Stimulated activated CD8-positive, alpha-beta memory T cell treated with anti-CD3 and anti-CD28 coated beads, Interleukin-15, amount 100 ng/mL, for 1 hour (primary cell): Measurements from ENCODE around the gene TECR.
"Not testable (repeated sequence)": the region's sequence is repeated elsewhere in the genome, so short reads cannot be mapped to it uniquely, and the experiment has no call there.

Experiments used
- DNase-seq: peaks from one replicate; pipeline ENCODE4 v3.0.0-alpha.2; 2020; ENCODE audit warnings: low read depth

Gene TECR

DNA sequence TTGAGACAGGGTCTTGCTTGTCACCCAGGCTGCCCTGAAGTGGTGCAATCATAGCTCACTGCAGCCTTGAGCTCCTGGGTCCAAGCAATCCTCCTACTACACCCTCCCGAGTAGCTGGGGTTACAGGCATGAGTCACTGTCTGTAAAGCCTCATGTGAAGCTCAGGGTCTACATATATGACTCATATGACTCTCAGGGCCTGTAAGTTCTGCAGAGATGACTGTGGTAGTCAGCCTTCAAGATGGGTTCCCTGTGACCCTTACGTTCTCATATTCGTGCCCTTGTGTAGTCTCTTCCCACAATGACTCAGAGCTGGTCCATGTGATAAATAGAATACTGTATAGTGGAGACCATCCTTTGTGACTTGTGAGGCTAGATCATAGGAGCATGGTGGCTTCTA, 55.8 kb downstream of the TECR start:
- DNase-seq: not testable (repeated sequence)

- DNase-seq: not testable (repeated sequence)
Observed at GRCh38 chr19:14589433-14589832, 60.0 kb downstream of the TECR start.

DNA sequence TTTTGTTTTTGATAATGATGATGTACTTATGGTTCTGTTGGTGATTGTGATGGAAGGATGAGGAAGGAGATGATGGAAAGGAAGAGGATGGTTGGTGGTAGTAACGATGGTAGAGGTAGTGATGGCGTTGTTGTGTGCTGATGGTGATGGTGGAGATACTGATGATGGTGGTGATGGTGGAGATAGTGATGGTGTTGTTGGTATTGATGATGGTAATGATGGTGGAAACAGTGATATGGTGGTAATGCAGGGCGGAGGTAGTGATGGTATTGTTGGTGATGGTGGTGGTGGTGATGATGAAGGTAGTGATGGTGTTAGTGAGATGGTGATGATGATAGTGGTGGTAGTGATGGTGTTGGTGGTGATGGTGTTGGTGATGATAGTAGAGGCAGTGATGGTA, 66.2 kb downstream of the TECR start:
- no peak for DNase-seq

DNA sequence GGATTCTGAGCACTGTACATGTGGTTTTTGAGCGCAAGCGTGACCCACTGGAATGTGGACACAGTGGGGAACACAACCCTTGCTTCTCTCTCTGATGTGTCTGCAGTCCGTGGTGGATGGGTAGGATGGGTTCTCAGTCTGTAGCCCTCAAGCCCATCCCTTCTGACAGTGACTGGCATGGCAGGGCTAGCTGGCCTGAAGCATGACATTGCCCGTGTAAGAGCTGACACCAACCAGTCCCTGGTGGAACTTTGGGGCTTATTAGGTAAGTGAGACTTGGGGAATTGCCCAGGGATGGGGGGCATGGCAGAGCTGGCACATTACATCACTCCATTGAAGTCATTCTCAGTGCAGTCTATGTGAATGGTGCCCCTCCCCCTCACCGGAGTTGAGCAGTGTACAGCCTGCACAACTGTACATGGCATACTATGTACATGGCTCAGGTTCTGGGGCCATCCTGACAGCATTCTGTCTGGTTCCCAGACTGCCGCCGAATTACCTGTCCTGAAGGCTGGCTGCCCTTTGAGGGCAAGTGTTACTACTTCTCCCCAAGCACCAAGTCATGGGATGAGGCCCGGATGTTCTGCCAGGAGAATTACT, 70.3 kb downstream of the TECR start:
- no peak for DNase-seq

GRCh38 chr19:14603990-14604387, 74.6 kb downstream of the TECR start:
- no peak for DNase-seq

- no peak for DNase-seq
Observed at GRCh38 chr19:14606627-14607026, 77.2 kb downstream of the TECR start.

DNA sequence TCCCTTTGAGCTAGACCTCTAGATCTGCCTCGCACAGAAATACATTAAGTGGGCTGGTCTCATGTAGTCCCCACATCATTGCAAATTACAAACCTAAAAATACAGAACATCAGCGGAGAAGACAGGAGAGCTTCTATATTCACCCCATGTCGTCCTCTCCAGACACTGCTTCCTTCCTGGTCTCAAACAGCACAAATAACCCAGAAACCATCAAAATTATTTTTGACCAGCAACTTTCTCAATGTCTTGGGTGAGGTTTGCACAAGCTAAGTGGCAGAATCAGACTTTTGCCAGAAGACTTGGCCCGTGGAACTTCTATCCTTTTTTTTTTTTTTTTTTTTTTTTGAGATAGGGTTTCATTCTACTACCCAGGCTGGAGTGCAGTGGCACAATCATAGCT, 81.7 kb downstream of the TECR start:
- no peak for DNase-seq

DNA sequence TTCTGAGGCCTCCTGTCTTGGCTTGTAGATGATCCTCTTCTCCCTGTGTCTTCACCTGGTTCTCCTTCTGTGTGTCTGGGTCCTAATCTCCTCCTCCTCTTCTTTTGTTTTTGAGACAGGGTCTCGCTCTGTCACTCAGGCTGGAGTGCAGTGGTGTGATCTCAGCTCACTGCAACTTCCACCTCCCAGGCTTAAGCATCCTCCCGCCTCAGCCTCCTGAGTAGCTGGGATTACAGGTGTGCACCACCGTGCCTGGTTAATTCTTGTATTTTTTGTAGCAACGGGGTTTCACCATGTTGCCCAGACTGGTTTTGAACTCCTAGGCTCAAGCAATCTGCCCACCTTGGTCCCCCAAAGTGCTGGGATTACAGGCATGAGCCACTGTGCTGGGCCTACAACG, 82.8 kb downstream of the TECR start:
- DNase-seq: not testable (repeated sequence)

GRCh38 chr19:14612657-14613056, 83.3 kb downstream of the TECR start:
- DNase-seq: no peak

DNA sequence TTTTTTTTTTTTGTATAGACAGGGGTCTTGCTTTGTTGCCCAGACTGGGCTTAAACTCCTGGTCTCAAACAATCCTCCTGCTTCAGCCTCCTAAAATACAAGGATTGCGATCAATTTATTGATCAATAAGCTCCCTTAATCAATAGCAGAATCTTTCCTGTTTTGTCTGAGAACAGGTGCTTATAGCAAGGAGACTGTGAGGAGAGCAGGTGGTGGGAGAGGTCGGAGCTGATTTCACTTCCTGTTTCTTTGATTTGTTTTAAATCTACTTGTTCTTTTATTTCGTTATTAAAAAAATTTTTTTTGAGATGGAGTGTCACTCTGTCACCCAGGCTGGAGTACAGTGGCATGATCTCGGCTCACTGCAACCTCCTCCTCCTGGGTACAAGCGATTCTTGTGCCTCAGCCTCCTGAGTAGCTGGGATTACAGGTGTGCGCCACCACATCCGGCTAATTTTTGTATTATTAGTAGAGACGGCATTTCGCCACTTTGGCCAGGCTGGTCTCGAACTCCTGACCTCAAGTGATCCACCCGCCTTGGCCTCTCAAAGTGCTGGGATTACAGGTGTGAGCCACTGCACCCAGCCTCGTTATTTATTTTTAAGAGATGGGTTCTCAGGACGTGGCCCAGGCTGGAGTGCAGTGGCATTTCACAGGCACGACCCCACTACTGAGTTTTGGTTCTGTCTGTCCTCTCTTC, 84.2 kb downstream of the TECR start:
- DNase-seq: not testable (repeated sequence)

GRCh38 chr19:14614099-14614412, 84.7 kb downstream of the TECR start:
- DNase-seq: no peak
